ENCODE measurements around the gene ARHGEF1. TPM values are rescaled to one million over a fixed set of nuclear protein-coding genes. Genes with fewer than 3 reads are reported as not detected.

ARHGEF1 gene
- total RNA-seq, result 30.1 TPM
- long read RNA-seq, transcript ARHGEF1-203 (29 exons, 3,243 nt), result major isoform, 22 of 61 reads
- long read RNA-seq, partial matches to known transcripts, result 16 of 61 reads
- long read RNA-seq, other reads (novel, unspliced or antisense), result 17 of 61 reads

- DNase-seq (peak; percentile 83), ATAC-seq (ENCODE audit: poor library complexity) (peak; percentile 63)
- intact Hi-C loops (cut with DNase I), result no loop called here
Measured at GRCh38 chr19:41882568-41883462, at the start of gene ARHGEF1. Gene ARHGEF1, plus strand, starts transcription at chr19:41883184. Its CDS starts 4,899 bp downstream, at chr19:41888083.

DNA sequence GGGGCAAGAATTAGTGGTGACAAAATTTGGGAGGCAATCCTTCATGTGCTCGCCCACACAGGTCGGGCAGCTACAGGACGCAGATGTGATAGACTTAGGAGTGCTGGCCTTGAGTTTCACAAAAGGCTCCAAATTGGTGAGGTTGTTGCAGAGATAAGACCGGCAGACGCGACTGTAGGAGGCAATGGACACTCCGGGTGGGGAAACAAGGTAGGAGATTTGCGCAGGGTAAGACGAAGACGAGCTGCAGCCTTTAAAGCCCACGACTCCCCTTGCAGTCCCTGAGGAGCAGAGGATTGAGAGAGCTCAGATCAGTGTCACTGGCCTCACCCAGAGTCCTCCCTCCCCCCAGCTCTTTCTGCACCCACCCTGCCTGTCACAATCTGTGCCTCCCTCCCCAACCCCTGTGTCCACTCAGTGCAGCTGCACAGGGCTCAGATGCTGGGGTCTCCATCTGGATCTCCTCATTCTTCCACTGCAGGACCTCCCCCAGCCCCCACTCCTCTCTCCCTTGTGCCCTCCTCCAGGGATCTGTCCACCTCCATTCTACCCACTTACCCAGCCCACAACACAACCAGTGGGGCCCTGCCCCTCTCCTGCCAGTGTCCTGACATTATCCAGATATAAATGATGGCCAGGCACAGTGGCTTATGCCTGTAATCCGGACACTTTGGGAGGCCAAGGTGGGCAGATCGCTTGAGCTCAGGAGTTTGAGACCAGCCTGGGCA is 44.8 kb upstream of the ARHGEF1 start:
- ATAC-seq (ENCODE audit: poor library complexity) (no peak), DNase-seq (no peak)
- intact Hi-C loops (cut with DNase I), result no loop called here

GRCh38 chr19:41839211-41839610 is 43.8 kb upstream of the ARHGEF1 start:
- DNase-seq, result no peak
- intact Hi-C loops (cut with DNase I), result no loop called here

GRCh38 chr19:41843371-41843770 is 39.6 kb upstream of the ARHGEF1 start:
- intact Hi-C loops (cut with DNase I), result no loop called here
- no peak for ATAC-seq (ENCODE audit: poor library complexity)
- DNase-seq, result no peak

More at GRCh38 chr19:41839211-41839610, 43.8 kb upstream of the ARHGEF1 start:
- no peak for ATAC-seq (ENCODE audit: poor library complexity)

DNA sequence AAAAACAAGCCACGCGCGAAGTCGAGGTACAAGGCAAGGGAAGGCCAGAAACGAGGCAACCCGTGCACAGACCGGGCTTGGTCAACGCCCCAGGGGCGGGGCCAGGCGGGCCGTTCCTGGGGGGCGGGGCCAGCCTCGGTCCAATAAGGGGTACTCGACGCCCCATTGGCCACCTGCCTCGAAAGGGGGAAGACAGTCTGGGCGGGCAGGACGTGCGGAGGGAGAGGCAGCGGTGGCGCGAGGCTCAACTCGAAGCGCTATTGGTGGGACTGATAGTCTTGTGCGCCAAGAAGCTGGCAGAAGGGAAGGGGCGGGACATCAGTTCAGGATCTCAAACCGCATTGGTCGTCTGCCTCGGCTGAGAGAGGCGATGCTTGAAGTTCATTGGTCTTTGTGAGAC is 38.4 kb upstream of the ARHGEF1 start, which contains the start of gene LYPD4:
Gene LYPD4, minus strand, starts transcription at position 83 of the 400 bp plus-strand sequence. CDS start 5,398 bp downstream, outside the sequence.
- intact Hi-C loops (cut with DNase I), result no loop called here
- DNase-seq, result no peak
- no peak for ATAC-seq (ENCODE audit: poor library complexity)

- DNase-seq (no peak), ATAC-seq (ENCODE audit: poor library complexity) (no peak)
- intact Hi-C loops (cut with DNase I), result no loop called here
Measured at GRCh38 chr19:41845001-41845050, 38.2 kb upstream of the ARHGEF1 start, which contains the start of gene DMRTC2. Gene DMRTC2, plus strand, starts transcription at chr19:41845042. Its CDS starts 2,387 bp downstream, at chr19:41847429.

- DNase-seq, result no peak
- no peak for ATAC-seq (ENCODE audit: poor library complexity)
- intact Hi-C loops (cut with DNase I), result no loop called here
Measured at GRCh38 chr19:41845051-41845590, 37.9 kb upstream of the ARHGEF1 start.

GRCh38 chr19:41847351-41848105 is 35.5 kb upstream of the ARHGEF1 start:
- DNase-seq (no peak), ATAC-seq (ENCODE audit: poor library complexity) (no peak)
- intact Hi-C loops (cut with DNase I), result no loop called here

DNA sequence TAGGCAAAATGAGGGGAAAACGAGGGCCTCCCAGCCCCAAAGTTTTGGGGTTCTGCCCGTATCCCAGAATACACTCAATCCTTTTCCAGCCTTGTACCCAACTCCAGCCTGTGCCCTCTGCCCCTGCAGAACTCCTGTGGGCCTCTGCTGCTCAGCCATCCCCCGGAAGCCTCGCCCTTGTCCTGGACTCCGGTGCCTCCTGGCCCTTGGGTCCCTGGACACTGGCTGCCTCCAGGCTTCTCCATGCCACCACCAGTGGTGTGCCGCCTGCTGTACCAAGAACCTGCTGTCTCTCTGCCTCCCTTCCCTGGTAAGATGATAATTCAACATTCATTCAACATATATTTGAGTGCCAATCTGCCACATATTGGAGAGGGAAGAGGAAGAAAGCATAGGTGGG is 34.3 kb upstream of the ARHGEF1 start:
- DNase-seq, result no peak
- no peak for ATAC-seq (ENCODE audit: poor library complexity)
- intact Hi-C loops (cut with DNase I), result no loop called here

- ATAC-seq (ENCODE audit: poor library complexity) (no peak), DNase-seq (no peak)
- intact Hi-C loops (cut with DNase I), result no loop called here
Measured at GRCh38 chr19:41849067-41849466, 33.9 kb upstream of the ARHGEF1 start.

GRCh38 chr19:41850381-41850780 is 32.6 kb upstream of the ARHGEF1 start:
- peak; percentile 6 for DNase-seq
- no peak for ATAC-seq (ENCODE audit: poor library complexity)
- intact Hi-C loops (cut with DNase I), result no loop called here

GRCh38 chr19:41851456-41851855 is 31.5 kb upstream of the ARHGEF1 start:
- ATAC-seq (ENCODE audit: poor library complexity) (no peak), DNase-seq (no peak)
- intact Hi-C loops (cut with DNase I), result no loop called here

DNA sequence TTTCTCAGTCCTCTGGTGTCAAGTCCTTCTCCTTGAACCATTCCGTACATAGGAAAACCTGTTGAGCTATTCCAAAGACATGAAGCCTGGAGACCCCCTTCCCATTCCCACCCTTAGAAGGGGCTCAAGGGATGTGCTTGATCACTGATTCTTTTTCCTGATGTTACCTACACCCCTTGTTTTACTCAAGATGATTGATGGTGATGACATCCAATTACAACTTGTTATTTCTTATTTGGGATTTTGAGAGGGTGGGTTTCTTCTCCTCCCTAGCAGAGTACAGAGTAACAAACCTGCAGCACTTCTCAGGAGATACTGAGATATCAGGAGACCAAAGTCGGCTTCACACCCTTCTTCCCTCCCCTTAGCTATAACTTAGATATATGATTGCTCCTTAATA is 29.6 kb upstream of the ARHGEF1 start:
- ATAC-seq (ENCODE audit: poor library complexity) (no peak), DNase-seq (no peak)
- intact Hi-C loops (cut with DNase I), result no loop called here

GRCh38 chr19:41853768-41854167 is 29.2 kb upstream of the ARHGEF1 start:
- intact Hi-C loops (cut with DNase I), result no loop called here
- DNase-seq (no peak), ATAC-seq (ENCODE audit: poor library complexity) (no peak)

DNA sequence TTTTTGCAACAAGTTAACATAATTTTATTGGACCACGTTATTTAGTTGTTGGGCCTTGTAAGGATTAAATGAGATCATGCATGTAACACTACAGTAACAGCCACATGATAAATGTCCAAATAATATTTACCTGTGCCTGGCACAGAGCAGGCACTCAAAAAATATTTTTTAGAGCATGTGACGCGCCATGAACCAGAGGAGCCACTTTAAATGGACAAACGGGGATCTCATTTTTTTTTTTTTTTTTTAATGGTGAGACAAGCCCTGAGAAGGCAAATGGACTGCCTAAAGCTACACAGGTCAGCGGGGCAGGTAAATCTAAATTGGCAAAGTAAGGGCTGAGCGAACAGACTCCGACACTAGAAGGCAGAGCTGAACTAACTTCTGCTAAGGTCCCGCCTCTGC is 23.8 kb upstream of the ARHGEF1 start:
- intact Hi-C loops (cut with DNase I), result no loop called here
- ATAC-seq (ENCODE audit: poor library complexity), result no peak

DNA sequence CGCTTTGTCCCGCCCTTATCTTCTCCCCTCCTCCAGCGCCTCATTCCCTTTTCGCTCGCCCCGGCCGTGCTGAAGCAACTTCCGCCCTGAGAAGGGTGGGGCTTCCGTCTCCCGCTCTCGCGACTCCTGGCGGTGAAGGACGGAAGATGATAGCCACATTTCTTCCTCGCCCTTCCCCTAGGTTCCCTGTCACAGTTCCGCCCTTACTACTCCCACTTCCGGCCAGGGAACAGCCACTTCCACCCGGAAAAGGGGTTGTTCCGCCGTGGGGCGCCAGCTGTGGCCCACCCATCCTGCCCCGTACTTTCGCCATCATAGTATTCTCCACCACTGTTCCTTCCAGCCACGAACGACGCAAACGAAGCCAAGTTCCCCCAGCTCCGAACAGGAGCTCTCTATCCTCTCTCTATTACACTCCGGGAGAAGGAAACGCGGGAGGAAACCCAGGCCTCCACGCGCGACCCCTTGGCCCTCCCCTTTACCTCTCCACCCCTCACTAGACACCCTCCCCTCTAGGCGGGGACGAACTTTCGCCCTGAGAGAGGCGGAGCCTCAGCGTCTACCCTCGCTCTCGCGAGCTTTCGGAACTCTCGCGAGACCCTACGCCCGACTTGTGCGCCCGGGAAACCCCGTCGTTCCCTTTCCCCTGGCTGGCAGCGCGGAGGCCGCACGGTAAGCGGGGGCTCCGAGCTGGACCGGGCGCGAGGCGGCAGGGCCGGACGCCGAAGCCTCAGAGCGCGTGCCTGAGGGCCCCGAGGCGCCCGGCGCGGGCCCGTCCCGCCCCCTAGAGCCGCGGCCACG is 23.2 kb upstream of the ARHGEF1 start, which contains the start of gene RPS19:
Gene RPS19, plus strand, starts transcription at position 638 of the 801 bp plus-strand sequence. CDS start 520 bp downstream, outside the sequence.
- DNase-seq (peak; percentile 99), ATAC-seq (ENCODE audit: poor library complexity) (peak; percentile 97)
- intact Hi-C loops (cut with DNase I), result no loop called here

More for the DNA sequence above, 23.8 kb upstream of the ARHGEF1 start:
- DNase-seq, result no peak

DNA sequence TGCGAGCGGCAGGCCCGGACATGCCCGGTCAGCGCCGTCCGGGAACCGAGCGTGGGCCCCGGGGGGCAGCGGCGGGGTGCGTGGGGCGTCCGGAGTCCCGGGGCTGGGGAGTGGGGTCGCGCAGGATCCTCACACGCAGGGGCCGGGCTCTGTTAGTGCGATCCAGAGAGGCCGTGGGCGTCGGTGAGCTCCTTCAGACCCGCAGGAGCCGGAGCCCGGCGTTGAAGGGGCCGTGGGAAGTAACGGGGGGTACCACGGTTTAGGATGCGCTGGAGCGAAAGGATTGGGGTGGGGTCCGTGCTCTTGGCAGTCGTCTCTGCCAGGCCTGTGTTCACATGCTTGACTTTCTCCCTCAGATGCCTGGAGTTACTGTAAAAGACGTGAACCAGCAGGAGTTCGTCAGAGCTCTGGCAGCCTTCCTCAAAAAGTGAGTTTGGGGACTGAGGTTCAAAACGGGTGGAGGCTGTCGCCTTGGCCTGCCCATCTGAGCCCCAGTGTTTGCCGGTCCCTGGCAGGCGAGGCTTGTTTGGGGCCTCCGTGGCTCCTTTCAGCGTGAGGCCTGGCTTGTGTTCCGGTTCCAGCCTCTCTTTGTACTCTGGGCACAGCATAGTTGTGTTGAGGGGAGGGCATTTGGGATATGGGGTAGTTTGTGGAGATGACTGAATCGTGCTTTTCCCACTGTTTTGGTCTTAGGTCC is 22.4 kb upstream of the ARHGEF1 start:
- DNase-seq, result peak; percentile 65
- intact Hi-C loops (cut with DNase I), result no loop called here
- ATAC-seq (ENCODE audit: poor library complexity), result no peak

Measured in Right ventricle myocardium superior (tissue), 1 donor.